Stimulated activated CD8-positive, alpha-beta memory T cell treated with anti-CD3 and anti-CD28 coated beads, Interleukin-7, amount 100 ng/mL, for 4 hours (primary cell): ENCODE measurements around the gene PUM2.
"Not testable (repeated sequence)": the region's sequence is repeated elsewhere in the genome, so short reads cannot be mapped to it uniquely, and the experiment has no call there.

Experiments used
- DNase-seq, 2 donors: peaks; one replicate each; pipeline ENCODE4 v3.0.0-alpha.2; 2020; ENCODE audit warnings: low read depth in 2 of 2

Gene PUM2

GRCh38 chr2:20369366-20369765, 18.7 kb upstream of the PUM2 start:
- DNase-seq: no peak

- no peak for DNase-seq
Observed at GRCh38 chr2:20368706-20369105, 18.1 kb upstream of the PUM2 start.

- DNase-seq: not testable (repeated sequence)
Observed at GRCh38 chr2:20367929-20368328, 17.3 kb upstream of the PUM2 start.

GRCh38 chr2:20366672-20367116, 16.1 kb upstream of the PUM2 start:
- no peak for DNase-seq

- DNase-seq: no peak
Observed at GRCh38 chr2:20365249-20365817, 14.7 kb upstream of the PUM2 start.

- DNase-seq: no peak
Observed at GRCh38 chr2:20363578-20363977, 12.9 kb upstream of the PUM2 start.

- DNase-seq: no peak
Observed at GRCh38 chr2:20362701-20363435, 12.2 kb upstream of the PUM2 start.

- DNase-seq: no peak
Observed at GRCh38 chr2:20361893-20362292, 11.2 kb upstream of the PUM2 start.

GRCh38 chr2:20359096-20359495, 8.5 kb upstream of the PUM2 start:
- DNase-seq: no peak

- no peak for DNase-seq
Observed at GRCh38 chr2:20357638-20358389, 7.2 kb upstream of the PUM2 start.

- no peak for DNase-seq
Observed at GRCh38 chr2:20356042-20356441, 5.4 kb upstream of the PUM2 start.

- no peak for DNase-seq
Observed at GRCh38 chr2:20355131-20355530, 4.5 kb upstream of the PUM2 start.

- DNase-seq: no peak
Observed at GRCh38 chr2:20353241-20353992, 2.8 kb upstream of the PUM2 start.

GRCh38 chr2:20352581-20353216, 2.1 kb upstream of the PUM2 start:
- no peak for DNase-seq

GRCh38 chr2:20352230-20352578, 1.6 kb upstream of the PUM2 start:
- DNase-seq: no peak

- no peak for DNase-seq
Observed at GRCh38 chr2:20351555-20352229, 1.0 kb upstream of the PUM2 start.

GRCh38 chr2:20350041-20350712, 467 bp downstream of the PUM2 start:
- DNase-seq: peak; percentile 8 to 54

GRCh38 chr2:20349513-20349921, 1.1 kb downstream of the PUM2 start:
- no peak for DNase-seq

- DNase-seq: no peak
Observed at GRCh38 chr2:20348542-20348941, 2.1 kb downstream of the PUM2 start.

- DNase-seq: no peak
Observed at GRCh38 chr2:20346565-20347381, 3.9 kb downstream of the PUM2 start.
